Measurements from ENCODE around the gene TRIM26.
"Not testable (repeated sequence)": the region's sequence is repeated elsewhere in the genome, so short reads cannot be mapped to it uniquely, and the experiment has no call there.

Gene TRIM26

GRCh38 chr6:30152910-30153610 is 60.1 kb downstream of the TRIM26 start:
- DNase-seq (ENCODE audit: low spot score) = no peak

DNA sequence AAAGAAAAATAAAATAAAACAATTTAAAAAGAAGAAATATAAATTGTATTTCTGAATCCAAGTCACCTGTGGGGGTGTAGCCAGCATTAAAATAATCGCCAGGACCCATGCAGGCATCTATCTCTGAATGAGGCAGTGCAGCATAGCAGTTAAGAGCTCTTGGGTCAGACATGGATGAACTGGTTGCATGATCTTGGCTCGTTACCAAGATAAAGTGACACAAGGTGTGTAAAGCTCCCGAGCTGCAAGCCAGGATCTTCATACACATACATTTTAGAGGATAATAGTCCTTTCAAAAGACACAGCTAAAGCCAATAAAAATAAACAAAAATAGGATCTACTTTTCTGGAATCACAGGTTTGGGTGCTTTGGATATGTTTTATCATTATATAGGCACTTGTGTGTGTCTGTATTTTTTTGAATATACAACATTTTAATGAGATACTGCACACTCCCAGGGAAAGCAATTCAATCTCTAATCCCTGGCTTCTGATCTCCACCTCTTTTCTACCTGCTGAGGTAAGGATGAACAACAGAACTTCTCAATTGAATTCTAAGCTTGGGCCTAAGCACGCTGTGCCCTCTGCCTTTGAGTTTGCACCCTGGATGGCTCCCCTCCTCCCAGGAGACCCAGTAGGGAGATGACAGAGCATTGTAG is 61.1 kb downstream of the TRIM26 start:
- DNase-seq (ENCODE audit: low spot score) = no peak

- DNase-seq (ENCODE audit: low spot score) = no peak
Measured at GRCh38 chr6:30151580-30151979, 61.6 kb downstream of the TRIM26 start.

DNA sequence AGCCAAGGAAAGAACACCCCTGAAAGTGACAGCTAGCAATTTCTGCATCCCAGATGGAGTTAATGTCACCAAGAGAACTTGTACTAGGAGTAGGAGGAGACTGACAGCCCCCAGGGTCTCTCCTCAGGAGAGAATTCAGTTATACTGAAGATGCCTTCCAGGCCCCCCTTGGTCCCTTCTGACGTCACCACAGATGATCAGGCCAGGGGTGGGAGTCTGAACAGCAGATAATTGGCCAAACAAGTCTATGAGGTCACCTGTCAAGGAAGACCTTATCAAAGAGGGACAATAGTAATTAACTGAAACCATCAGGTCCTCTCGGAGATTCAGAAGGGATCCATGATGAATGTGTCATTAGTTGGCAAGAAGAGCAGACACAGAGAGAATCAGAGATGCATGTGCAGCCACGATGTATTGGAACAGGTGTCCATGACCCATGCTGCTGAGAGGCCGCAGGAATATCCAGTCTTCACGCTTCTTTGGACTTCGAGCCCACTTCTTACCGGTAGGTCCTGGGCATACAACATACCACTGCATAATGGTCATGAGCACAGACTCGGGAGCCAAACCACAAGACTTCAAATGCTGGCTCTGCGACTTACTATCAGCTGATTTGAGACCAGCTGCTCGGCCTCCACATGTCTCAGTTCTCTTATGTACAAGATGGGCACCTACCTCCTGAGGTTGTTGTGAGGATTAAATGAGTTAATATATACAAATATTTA is 62.4 kb downstream of the TRIM26 start:
- DNase-seq (ENCODE audit: low spot score) = no peak

DNA sequence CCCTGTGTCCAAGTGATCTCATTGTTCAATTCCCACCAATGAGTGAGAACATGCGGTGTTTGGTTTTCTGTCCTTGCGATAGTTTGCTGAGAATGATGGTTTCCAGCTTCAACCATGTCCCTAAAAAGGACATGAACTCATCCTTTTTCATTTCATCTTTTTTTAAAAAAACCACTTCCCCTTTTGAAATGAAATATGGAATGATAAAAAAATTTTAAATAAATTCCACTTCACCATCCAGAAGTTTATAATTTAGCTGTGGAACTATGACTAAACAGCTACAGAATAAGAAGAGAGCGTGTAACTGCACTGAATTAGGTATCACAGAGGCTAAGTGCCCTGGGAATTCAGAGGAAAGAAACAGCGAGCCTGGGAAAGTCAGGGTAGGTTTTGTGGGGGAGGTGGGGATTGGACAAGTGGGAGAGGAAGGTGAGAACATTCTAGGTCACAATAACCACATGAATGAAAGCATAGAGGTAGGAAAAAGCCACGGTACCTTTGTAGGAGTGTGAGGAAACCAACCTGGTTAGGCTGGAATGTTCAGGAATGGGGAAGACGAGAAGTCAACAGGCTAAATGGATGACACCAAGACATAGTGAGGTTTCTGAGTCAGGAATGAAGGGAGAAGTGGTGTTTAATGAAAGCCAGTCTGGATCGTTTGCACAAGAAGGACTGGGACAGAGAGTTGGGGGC is 63.2 kb downstream of the TRIM26 start:
- DNase-seq (ENCODE audit: low spot score) = no peak

- DNase-seq (ENCODE audit: low spot score) = no peak
Measured at GRCh38 chr6:30149234-30149633, 64.0 kb downstream of the TRIM26 start.

DNA sequence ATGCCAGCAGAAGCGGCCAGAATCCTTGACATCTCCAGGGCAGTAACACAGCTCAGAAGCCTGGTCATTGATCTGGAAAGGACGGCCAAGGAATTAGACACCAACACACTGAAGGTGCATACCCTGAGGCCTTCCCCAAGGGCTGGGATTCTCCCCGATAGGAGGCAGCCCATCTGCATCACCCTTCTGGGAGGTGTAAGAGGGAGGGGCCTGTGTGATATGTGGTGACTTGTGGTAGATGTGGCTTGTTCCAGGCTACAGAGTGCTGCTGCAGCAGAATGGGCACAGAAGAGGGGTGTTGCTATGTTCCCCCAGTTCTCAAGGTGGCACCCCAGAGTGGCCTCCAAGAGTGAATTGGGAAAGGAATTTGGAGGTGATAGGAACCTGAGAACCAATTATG is 66.1 kb downstream of the TRIM26 start:
- no peak for DNase-seq (ENCODE audit: low spot score)

GRCh38 chr6:30145818-30146217 is 67.4 kb downstream of the TRIM26 start:
- DNase-seq (ENCODE audit: low spot score) = no peak

GRCh38 chr6:30144811-30145210 is 68.4 kb downstream of the TRIM26 start:
- no peak for DNase-seq (ENCODE audit: low spot score)

- no peak for DNase-seq (ENCODE audit: low spot score)
Measured at GRCh38 chr6:30143780-30144179, 69.4 kb downstream of the TRIM26 start.

GRCh38 chr6:30142665-30143064 is 70.5 kb downstream of the TRIM26 start:
- DNase-seq (ENCODE audit: low spot score) = no peak

GRCh38 chr6:30140240-30140639 is 73.0 kb downstream of the TRIM26 start:
- DNase-seq (ENCODE audit: low spot score) = not testable (repeated sequence)

DNA sequence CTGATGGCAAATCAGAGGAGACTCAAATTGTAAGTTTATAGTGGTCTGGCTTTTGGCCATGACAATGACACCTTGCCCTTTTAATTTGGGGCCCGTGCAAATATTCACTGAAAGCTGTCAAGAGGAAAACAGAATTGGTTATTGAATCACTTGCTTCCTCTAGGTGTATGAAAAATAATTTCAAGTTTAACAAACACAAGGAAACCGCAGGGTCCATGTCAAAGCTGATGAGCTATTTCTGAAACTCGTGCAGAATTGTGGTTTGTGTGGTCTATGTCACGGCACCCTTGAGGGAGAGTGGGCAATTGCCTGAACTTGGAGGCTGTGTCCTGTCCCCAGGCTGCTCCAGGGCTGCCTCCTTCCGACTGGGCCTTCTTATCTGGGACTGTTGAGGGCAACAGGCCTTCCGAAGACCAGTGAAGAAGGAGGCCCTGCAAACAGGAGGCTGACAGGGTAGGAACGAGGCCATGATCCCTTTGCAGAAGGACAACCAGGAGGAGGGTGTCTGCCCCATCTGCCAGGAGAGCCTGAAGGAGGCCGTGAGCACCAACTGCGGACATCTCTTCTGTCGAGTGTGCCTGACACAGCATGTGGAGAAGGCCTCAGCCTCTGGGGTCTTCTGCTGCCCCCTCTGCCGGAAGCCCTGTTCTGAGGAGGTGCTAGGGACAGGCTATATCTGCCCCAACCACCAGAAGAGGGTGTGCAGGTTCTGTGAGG is 76.5 kb downstream of the TRIM26 start:
- no peak for DNase-seq (ENCODE audit: low spot score)

- no peak for DNase-seq (ENCODE audit: low spot score)
Measured at GRCh38 chr6:30135757-30136156, 77.4 kb downstream of the TRIM26 start, which contains the start of gene TRIM40. Gene TRIM40, plus strand, starts transcription at chr6:30136140. Its CDS starts 897 bp downstream, at chr6:30137037.

DNA sequence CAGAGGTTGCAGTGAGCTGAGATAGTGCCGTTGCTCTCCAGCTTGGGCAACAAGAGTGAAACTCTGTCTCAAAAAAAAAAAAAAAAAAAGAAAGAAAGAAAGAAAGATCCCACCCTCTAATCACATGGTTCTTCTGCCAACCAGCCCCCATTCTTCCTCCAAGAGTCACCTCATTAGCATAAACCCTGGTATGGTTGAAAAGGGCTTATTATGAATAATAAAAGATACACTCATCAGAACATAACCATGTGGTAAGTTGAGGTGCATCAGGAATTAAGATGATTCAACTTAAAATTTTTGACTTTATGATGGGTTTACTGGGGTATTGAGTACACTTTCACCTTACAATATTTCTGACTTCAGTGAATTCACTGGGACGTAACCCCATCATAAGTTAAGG is 78.1 kb downstream of the TRIM26 start:
- no peak for DNase-seq (ENCODE audit: low spot score)

Measured in GM03348 (cell line).